DOHH2 (cell line): ENCODE data around the gene LRRC75A.

Experiments
- H3F3A ChIP-seq: fragments of 200-600 bp; sonication (generic), shearing (Covaris generic); 2 replicates; pipeline ENCODE4 v1.6.0; 2016; ENCODE audit warnings: antibody characterized with exemption, mild to moderate bottlenecking; ENCODE audit not compliant: control insufficient read depth, insufficient read depth
- H3K27ac ChIP-seq: fragments of 200-600 bp; sonication (generic); 2 replicates; pipeline ENCODE4 v1.5.1; 2014; ENCODE audit warnings: low read depth, mild to moderate bottlenecking, low read length, moderate library complexity
- H3K27me3 ChIP-seq: fragments of 200-600 bp; sonication (generic); 2 replicates; pipeline ENCODE4 v1.6.1; 2014; ENCODE audit warnings: mild to moderate bottlenecking, low read length, mixed read lengths; ENCODE audit not compliant: control insufficient read depth
- H3K36me3 ChIP-seq: fragments of 200-600 bp; sonication (generic); 2 replicates; pipeline ENCODE4 v1.6.1; 2014; ENCODE audit warnings: mild to moderate bottlenecking, low read length, moderate library complexity, mixed read lengths; ENCODE audit not compliant: control insufficient read depth
- H3K4me1 ChIP-seq: fragments of 200-600 bp; sonication (generic); 2 replicates; pipeline ENCODE4 v1.6.1; 2014; ENCODE audit warnings: mild to moderate bottlenecking, low read length, mixed read lengths; ENCODE audit not compliant: control insufficient read depth
- H3K4me2 ChIP-seq: fragments of 200-600 bp; sonication (generic); 2 replicates; pipeline ENCODE4 v1.6.0; 2014; ENCODE audit warnings: mild to moderate bottlenecking, low read length, moderate library complexity
- H3K4me3 ChIP-seq: fragments of 200-600 bp; sonication (generic); 2 replicates; pipeline ENCODE4 v1.5.1; 2014; ENCODE audit warnings: mild to moderate bottlenecking, low read length, mixed read lengths
- H3K79me2 ChIP-seq: fragments of 200-600 bp; sonication (generic); 2 replicates; pipeline ENCODE4 v1.6.1; 2014; ENCODE audit warnings: mild to moderate bottlenecking, low read length, mixed read lengths; ENCODE audit not compliant: control insufficient read depth
- H3K9me2 ChIP-seq: fragments of 200-600 bp; sonication (generic); replicated peaks from 2 replicates; pipeline ENCODE4 v1.6.1; 2014; ENCODE audit warnings: mild to moderate bottlenecking, low read length, mixed read lengths; ENCODE audit not compliant: control insufficient read depth
- H3K9me3 ChIP-seq: fragments of 200-600 bp; sonication (generic); 2 replicates; pipeline ENCODE4 v1.6.1; 2014; ENCODE audit warnings: antibody characterized with exemption, low read length, mixed read lengths; ENCODE audit not compliant: control insufficient read depth, insufficient read depth
- H4K20me1 ChIP-seq: fragments of 200-600 bp; sonication (generic); 2 replicates; pipeline ENCODE4 v1.6.0; 2014; ENCODE audit warnings: low read depth, mild to moderate bottlenecking, antibody characterized with exemption, low read length, moderate library complexity; ENCODE audit not compliant: control insufficient read depth, insufficient read depth
- CTCF ChIP-seq: fragments of 200-600 bp; sonication (generic); IDR thresholded peaks from one replicate; pipeline ENCODE4 v1.5.1; 2014; ENCODE audit warnings: antibody characterized with exemption, mild to moderate bottlenecking, low read depth, low read length; ENCODE audit not compliant: poor library complexity, severe bottlenecking
- EZH2phosphoT487 ChIP-seq: fragments of 200-600 bp; sonication (generic); IDR thresholded peaks from 2 replicates; pipeline ENCODE4 v1.6.1; 2017; ENCODE audit warnings: borderline replicate concordance, mild to moderate bottlenecking, antibody characterized with exemption, low read length, moderate library complexity, mixed read lengths

The LRRC75A gene

GRCh38 chr17:16467886-16468285 is 24.1 kb downstream of the LRRC75A start:
- no peak overlapping the region for H3K27ac ChIP-seq
- no peaks in the 10 kb centered on the region for H3K79me2 ChIP-seq
- no peaks in the 10 kb centered on the region for H3K36me3 ChIP-seq
- no peaks in the 10 kb centered on the region for H3K9me2 ChIP-seq
- TF ChIP-seq EZH2phosphoT487 (no peak), CTCF (no peak)
- no peak overlapping the region for H3K4me2 ChIP-seq
- no peaks in the 10 kb centered on the region for H3K4me1 ChIP-seq
- no peaks in the 10 kb centered on the region for H4K20me1 ChIP-seq
- H3K4me3 ChIP-seq: no peak overlapping the region
- H3F3A ChIP-seq: no peaks in the 10 kb centered on the region
- H3K27me3 ChIP-seq: peaks cover 7% of the 10 kb centered on the region; the same call in 1 of the 2 replicates
- H3K9me3 ChIP-seq: no peaks in the 10 kb centered on the region

- no peaks in the 10 kb centered on the region for H3F3A ChIP-seq
- H3K4me2 ChIP-seq: no peak overlapping the region
- H3K36me3 ChIP-seq: no peaks in the 10 kb centered on the region
- no peaks in the 10 kb centered on the region for H3K9me3 ChIP-seq
- no peak overlapping the region for H3K4me3 ChIP-seq
- H3K27ac ChIP-seq: no peak overlapping the region
- no peaks in the 10 kb centered on the region for H4K20me1 ChIP-seq
- TF ChIP-seq EZH2phosphoT487: no peak
- TF ChIP-seq CTCF: no peak
- peaks cover 7% of the 10 kb centered on the region; the same call in 1 of the 2 replicates for H3K27me3 ChIP-seq
- no peaks in the 10 kb centered on the region for H3K4me1 ChIP-seq
- H3K9me2 ChIP-seq: no peaks in the 10 kb centered on the region
- no peaks in the 10 kb centered on the region for H3K79me2 ChIP-seq
Measured at GRCh38 chr17:16467044-16467443, 24.9 kb downstream of the LRRC75A start.

- H4K20me1 ChIP-seq: no peaks in the 10 kb centered on the region
- H3K9me2 ChIP-seq: no peaks in the 10 kb centered on the region
- peaks cover 7% of the 10 kb centered on the region; the same call in 1 of the 2 replicates for H3K27me3 ChIP-seq
- H3K4me3 ChIP-seq: no peak overlapping the region
- H3K4me1 ChIP-seq: no peaks in the 10 kb centered on the region
- no peaks in the 10 kb centered on the region for H3K36me3 ChIP-seq
- no peaks in the 10 kb centered on the region for H3F3A ChIP-seq
- no peak overlapping the region for H3K4me2 ChIP-seq
- H3K79me2 ChIP-seq: no peaks in the 10 kb centered on the region
- H3K27ac ChIP-seq: no peak overlapping the region
- H3K9me3 ChIP-seq: no peaks in the 10 kb centered on the region
- TF ChIP-seq EZH2phosphoT487 (no peak), CTCF (no peak)
Measured at GRCh38 chr17:16466407-16466806, 25.6 kb downstream of the LRRC75A start.
